Measurements from ENCODE around the gene SRP68.
A peak's percentile ranks its signal among the peaks of the same experiment; 100 is the strongest.

The SRP68 gene

DNA sequence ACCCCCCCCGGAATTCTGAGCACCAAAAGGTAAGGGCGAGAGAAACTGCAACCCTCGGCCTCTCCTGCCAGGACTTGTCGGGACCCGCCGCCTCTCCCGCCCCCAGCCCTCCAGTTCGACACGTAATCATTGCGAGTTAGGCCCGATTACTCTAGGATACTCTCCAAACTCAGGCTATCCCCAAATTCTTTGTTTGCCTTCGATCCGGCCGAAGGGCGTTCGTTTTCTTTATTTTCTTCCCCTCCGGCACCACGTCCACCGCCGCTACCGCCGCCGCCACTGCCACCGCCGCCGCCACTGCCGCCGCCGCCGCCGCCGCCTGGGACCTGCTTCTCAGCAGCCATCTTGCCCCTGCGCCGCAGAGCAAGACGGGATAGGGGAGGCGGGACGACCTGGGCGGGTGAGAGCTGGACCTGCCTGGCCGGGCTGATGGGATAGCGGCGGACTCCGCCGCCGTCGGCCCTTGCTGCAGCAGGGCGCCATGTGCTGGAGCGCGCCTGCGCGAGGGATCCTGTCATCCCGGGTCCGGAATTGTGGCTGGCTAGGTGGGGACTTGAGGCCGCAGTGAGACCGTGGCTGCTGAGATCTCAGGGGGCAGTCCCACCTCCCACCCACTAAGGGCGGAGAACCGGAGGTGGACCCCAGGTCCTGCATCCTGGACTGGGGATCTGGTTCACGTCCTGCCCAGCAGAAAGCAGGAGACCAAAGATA lies at the start of gene SRP68:
Gene SRP68 (minus strand): TSS at position 370 of the 711 bp plus-strand sequence. CDS start 26 bp downstream, at position 344.
- peak; percentile 61 to 63 for DNase-seq (ENCODE audit: low read depth in 2 of 2)

GRCh38 chr17:76121932-76122430 lies 49.7 kb upstream of the SRP68 start:
- no peak for DNase-seq (ENCODE audit: low read depth in 2 of 2)

- DNase-seq (ENCODE audit: low read depth in 2 of 2), result no peak
Measured at GRCh38 chr17:76120658-76121008, 48.3 kb upstream of the SRP68 start.

DNA sequence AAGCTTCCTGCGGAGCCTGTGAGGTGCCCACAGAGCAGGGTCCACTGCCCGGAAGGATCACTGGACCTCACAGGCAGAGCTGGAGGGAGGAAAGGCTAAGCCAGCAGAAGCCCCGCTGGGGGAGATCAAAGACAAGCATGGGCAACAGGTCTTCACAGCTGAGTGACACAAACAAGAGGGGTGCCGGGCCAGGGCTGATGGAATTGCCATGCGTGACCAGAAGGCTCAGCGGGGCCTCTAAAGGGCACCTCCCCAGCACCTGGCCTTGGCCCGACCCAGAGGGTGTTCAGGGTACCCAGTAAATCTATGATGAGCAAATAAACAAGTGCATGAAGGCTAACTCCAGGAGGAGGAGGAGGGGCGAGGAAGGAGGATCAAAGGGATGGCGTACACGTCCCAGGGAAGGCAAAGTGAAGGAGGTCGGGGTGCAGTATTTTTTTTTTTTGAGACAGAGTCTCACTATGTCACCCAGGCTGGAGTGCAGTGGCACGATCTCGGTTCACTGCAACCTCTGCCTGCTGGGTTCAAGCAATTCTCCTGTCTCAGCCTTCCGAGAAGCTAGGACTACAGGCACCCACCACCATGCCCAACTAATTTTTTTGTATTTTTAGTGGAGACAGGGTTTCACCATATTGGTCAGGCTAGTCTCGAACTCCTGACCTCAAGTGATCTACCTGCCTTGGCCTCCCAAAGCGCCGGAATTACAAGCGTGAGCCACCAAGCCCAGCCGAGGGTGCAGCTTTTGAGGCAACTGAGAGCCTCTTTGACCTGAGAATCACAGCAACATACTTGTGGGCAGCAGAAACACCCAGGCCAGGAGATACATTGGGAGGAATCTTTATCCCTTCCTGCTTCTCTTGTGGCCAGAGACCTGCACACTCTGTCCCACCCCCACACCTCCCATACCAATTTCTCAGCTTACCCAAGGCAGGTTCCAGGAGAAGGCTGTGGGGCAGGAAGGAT lies 47.4 kb upstream of the SRP68 start:
- DNase-seq (ENCODE audit: low read depth in 2 of 2), result no peak

- no peak for DNase-seq (ENCODE audit: low read depth in 2 of 2)
Measured at GRCh38 chr17:76115138-76115754, 42.9 kb upstream of the SRP68 start.

DNA sequence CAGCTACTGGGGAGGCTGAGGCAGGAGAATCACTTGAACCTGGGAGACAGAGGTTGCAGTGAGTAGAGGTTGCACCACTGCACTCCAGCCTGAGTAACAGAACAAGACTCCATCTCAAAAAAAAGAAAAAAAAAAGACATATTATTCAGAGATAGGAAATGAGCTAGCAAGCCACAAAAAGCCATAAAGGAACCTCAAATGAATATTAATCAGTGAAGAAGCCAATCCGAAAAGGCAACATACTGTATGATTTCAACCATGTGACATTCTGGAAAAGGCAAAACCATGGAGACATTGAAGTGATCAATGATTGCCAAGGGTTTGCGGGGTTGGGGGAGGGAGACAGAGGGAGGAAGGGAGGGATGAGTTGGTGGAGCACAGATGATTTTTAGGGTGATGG lies 39.6 kb upstream of the SRP68 start:
- peak; percentile 35 to 39 for DNase-seq (ENCODE audit: low read depth in 2 of 2)

DNA sequence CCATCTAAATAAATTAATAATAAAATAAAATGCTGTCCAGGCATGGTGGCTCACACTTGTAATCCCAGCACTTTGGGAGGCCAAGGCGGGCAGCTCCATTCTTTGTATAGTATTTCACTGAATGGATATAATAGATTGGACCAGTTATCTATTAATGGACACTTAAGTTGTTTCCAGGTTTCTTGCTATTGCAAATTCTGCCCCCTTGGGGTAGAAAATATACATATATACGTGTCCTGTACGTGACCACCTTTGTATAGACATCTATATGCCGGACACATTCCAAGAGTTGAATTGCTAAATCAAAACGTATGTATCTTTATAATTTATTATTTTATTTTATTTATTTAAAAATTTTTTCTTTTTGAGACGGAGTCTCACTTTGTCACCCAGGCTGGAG lies 35.2 kb upstream of the SRP68 start:
- no peak for DNase-seq (ENCODE audit: low read depth in 2 of 2)

GRCh38 chr17:76106703-76107102 lies 34.4 kb upstream of the SRP68 start:
- DNase-seq (ENCODE audit: low read depth in 2 of 2), result peak; percentile 58 to 59

DNA sequence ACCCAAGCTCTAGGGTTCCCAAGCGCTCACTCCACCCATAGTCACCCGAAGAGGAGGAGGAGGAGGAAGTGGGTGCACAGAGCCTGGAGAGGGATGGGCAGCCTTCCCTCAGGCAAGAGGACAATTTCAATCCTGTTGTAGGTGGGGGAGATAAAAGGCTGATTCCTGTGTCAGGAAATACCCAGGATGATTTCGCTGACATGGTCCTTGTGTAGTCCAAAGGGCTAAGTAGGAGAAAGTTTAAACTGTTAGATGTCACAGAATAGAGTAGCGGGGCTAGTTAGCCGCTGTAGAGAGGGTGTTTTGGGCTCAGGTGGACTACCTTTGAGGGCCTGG lies 32.5 kb upstream of the SRP68 start:
- no peak for DNase-seq (ENCODE audit: low read depth in 2 of 2)

- DNase-seq (ENCODE audit: low read depth in 2 of 2), result no peak
Measured at GRCh38 chr17:76104140-76104895, 32.0 kb upstream of the SRP68 start.

DNA sequence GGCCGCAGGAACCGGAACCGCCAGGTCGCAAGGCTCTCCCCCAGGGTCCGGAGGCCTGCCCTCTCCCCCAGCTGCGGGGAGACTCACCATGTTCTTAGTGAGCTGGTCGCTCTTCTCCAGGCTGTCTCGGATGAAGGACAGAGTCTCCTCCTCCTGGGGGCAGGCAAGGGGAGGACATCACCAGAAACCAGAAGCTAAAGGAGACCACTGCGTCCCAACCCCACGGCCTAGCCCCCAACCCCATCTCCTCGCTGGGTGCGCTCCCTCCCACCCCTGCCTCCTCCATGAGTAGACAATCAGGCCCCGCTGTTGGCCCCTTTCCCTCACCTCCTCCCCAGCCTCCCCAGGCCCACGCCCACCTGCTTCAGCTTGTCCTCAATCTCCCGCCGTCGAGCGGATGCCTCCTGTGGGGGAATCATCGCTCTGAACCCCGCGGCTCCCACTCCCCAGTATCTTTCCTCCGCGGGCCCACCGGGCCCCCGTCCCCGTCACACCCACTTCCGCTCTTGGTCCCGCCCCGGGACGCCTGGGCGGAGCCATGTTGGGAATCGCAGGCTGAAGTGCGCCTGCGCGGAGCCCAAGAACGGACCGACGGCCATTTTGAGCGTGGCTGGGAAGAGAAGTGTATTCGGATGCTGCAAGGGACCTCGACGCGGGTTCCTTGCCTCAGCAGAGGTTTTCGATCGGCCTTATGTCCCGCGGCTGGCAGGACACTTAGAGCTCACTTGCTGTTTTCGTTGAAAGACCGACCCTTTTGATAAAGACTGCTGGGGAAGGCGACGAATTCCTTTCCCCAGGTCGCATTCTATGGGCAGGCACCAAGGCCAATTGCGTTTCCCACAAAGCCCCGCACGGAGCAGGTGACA lies 31.2 kb upstream of the SRP68 start, which contains the start of gene EXOC7:
Gene EXOC7 (minus strand): TSS at position 514 of the 866 bp plus-strand sequence. CDS start 95 bp downstream, at position 419.
- peak; percentile 70 to 80 for DNase-seq (ENCODE audit: low read depth in 2 of 2)

- no peak for DNase-seq (ENCODE audit: low read depth in 2 of 2)
Measured at GRCh38 chr17:76102944-76103273, 30.6 kb upstream of the SRP68 start.

DNA sequence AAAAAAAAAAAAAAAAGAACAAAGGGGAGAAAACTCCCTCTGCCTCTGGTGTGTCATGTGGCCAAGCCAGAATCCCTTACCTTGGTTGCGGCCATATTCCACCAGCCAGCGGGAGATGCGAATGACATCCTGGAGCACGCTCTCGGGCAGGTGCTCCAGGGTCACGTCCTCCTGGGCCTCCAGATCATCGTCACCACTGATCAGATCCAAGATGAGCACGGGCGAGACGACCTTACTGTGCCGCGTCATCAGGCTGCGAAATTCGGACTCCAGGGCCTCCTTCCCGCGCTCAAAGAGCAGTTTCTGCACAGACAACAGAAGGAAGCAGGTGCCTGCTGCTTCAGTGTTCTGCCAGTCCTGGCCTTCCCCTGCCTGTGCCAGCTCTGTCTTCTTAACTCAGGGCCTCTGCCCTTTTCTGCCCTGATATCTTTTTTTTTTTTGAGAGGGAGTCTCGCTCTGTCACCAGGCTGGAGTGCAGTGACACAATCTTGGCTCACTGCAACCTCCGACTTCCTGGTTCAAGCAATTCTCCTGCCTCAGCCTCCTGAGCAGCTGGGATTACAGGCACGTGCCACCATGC lies 25.5 kb upstream of the SRP68 start:
- no peak for DNase-seq (ENCODE audit: low read depth in 2 of 2)

DNA sequence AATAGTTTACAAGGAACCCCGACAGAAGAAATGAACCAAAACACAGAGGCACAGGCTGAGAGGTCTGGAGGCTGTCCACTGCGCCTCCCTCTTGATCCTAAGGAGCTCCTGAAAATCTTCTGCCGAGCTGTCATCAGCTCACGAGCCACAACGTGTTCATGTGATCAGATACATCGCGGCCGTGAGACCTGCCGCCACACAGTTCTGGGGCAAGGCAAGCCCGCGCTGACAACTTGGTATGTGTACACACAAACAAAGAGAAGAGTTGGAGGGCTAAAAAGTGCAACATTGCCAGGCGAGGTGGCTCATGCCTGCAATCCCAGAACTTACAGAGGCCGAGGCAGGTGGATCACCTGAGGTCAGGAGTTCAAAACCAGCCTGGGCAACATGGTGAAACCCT lies 23.6 kb upstream of the SRP68 start:
- no peak for DNase-seq (ENCODE audit: low read depth in 2 of 2)

DNA sequence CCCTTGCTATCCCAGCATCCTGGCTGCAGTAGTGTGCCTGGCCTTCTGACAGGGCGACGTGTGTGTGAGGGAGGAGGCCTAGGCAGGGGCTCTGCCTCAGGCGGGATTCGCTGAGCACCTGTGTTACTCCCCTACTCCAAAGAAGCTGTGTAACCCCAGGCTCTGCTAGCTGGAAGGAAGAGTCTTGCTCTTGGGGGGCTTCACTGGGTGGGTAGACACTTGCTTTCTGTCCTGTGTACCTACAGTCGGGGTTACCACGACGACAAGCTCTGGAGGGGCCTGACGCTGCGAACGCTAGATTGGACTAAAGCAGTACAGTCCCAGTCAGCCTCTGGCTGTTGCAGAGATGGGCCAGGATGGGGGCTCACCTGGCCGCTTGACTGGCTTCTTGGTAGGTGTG lies 21.7 kb upstream of the SRP68 start:
- DNase-seq (ENCODE audit: low read depth in 2 of 2), result no peak

- no peak for DNase-seq (ENCODE audit: low read depth in 2 of 2)
Measured at GRCh38 chr17:76092526-76093413, 20.5 kb upstream of the SRP68 start.

GRCh38 chr17:76091526-76092286 lies 19.4 kb upstream of the SRP68 start:
- no peak for DNase-seq (ENCODE audit: low read depth in 2 of 2)

- no peak for DNase-seq (ENCODE audit: low read depth in 2 of 2)
Measured at GRCh38 chr17:76090517-76091129, 18.3 kb upstream of the SRP68 start.

All from fibroblast of skin of left biceps (primary cell).